Measurements from ENCODE around the gene MISP3.
"Not testable (repeated sequence)": the region's sequence is repeated elsewhere in the genome, so short reads cannot be mapped to it uniquely, and the experiment has no call there.

Gene MISP3

DNA sequence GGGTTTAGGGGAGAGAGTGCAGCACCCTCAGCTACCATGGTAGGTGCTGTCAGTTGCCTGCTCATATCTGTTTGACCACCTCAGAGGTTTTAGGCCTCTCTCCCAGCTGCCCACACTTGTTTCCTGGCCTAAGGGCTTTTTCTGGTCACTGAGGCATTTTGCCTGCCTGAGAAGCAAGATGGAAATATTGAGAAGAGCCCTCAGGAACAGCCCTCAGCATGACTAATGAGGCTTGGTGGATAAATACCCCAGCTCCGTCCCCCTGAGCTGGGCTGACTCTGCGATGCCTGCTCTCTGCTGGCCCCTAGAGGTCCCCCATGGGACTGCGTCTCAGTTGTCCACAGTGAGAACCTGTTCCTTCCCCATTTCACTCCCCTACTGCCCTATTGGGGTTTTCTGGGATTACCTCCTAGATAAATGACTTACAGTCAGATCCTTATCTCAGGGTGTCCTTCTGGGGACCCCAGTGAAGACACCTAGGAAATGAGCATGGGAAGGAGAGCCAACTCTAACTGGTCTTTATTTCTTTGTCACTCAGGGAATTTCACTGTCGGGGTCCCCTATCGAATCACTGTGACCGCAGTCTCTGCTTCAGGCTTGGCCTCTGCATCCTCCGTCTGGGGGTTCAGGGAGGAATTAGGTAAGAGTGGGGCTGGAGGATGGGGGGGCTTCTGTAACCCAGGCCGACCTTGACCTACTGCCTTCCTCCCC is 24.0 kb upstream of the MISP3 start:
- no peak for TF ChIP-seq JUND (IDR thresholded peaks at IDR 0.05; ENCODE audit: low read depth)
- in situ Hi-C loops (cut with HindIII; ENCODE audit: low pct_unique_long_range_greater_than_20kb, low sequenced_read_pairs): no loop called here

DNA sequence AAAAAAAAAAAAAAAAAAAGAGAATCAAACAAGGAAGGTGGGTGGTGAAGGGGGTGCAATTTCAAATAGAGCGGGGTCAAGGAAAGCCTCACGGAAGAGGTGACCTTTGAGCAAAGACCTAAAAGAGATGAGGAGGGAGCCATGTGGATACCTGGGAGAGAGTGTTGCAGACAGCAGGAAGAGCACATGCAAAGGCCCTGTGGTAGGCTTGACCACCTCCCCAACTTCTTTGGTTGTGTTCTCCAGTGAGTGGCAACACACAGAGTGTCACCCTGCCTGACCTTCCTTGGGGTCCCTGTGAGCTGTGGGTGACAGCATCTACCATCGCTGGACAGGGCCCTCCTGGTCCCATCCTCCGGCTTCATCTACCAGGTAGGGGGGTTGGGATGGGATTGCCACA is 22.1 kb upstream of the MISP3 start:
- in situ Hi-C loops (cut with HindIII; ENCODE audit: low pct_unique_long_range_greater_than_20kb, low sequenced_read_pairs): no loop called here
- TF ChIP-seq JUND (IDR thresholded peaks at IDR 0.05; ENCODE audit: low read depth): no peak
- DNase-seq (ENCODE audit: low read depth in 1 of 2, low spot score in 1 of 2): no peak

More for the DNA sequence above, 24.0 kb upstream of the MISP3 start:
- DNase-seq (ENCODE audit: low read depth in 1 of 2, low spot score in 1 of 2): peak; percentile 51 to 56

DNA sequence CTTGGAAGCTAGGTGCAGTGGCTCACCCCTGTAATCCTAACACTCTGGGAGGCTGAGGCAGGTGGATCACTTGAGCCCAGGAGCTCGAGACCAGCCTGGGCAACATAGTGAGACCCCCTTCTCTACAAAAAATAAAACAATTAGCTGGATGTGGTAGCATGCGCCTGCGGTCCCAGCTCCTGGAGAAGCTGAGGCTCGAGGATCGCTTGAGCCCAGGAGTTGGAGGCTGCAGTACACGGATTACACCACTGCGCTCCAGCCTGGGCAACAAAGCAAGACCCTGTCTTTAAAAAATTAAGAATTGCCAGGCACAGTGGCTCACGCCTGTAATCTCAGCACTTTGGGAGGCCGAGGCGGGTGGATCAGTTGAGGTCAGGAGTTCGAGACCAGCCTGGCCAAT is 21.6 kb upstream of the MISP3 start:
- DNase-seq (ENCODE audit: low read depth in 1 of 2, low spot score in 1 of 2); in situ Hi-C loops (cut with HindIII; ENCODE audit: low pct_unique_long_range_greater_than_20kb, low sequenced_read_pairs): not testable (repeated sequence)

DNA sequence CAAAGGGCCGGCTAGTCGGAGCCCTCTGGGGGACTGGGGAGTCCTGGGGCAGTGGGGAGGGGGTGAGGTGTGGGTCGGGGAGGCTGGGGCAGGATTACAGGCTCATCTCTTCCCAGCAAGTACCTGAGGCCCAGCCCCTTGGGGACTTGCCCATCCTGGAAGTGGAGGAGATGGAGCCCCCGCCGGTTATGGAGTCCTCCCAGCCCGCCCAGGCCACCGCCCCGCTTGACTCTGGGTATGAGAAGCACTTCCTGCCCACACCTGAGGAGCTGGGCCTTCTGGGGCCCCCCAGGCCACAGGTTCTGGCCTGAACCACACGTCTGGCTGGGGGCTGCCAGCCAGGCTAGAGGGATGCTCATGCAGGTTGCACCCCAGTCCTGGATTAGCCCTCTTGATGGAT is 20.6 kb upstream of the MISP3 start:
- in situ Hi-C loops (cut with HindIII; ENCODE audit: low pct_unique_long_range_greater_than_20kb, low sequenced_read_pairs): no loop called here
- DNase-seq (ENCODE audit: low read depth in 1 of 2, low spot score in 1 of 2): no peak
- no peak for TF ChIP-seq JUND (IDR thresholded peaks at IDR 0.05; ENCODE audit: low read depth)

DNA sequence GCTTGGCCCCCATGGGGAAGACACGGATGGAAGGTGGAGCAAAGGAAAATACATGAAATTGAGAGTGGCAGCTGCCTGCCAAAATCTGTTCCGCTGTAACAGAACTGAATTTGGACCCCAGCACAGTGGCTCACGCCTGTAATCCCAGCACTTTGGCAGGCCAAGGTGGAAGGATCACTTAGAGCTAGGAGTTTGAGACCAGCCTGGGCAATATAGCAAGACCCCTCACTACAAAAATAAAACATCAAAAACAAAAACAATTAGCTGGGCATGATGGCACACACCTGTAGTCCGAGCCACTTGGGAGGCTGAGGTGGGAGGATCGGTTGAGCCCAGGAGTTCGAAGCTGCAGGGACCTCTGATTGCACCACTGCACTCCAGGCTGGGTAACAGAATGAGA is 20.1 kb upstream of the MISP3 start:
- in situ Hi-C loops (cut with HindIII; ENCODE audit: low pct_unique_long_range_greater_than_20kb, low sequenced_read_pairs): no loop called here

DNA sequence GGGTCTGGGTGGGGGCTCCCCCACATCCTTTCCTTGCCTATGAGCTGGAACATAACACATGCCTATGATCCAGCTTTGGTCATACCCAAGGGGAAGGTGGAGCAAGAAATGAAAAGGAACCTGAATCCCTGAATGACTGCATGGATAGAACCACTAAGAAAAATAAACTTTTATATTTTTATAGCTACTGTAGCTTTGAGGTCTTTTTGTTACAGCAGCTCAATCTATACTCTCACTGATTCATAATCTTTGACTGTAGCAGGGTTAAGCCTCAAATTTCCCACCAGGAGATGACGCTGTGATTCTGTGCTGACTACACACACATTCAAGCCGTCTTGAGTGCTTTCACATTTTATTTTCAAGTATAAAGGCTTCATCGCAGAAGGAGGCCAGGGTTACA is 19.6 kb upstream of the MISP3 start:
- in situ Hi-C loops (cut with HindIII; ENCODE audit: low pct_unique_long_range_greater_than_20kb, low sequenced_read_pairs): no loop called here
- TF ChIP-seq JUND (IDR thresholded peaks at IDR 0.05; ENCODE audit: low read depth): no peak
- no peak for DNase-seq (ENCODE audit: low read depth in 1 of 2, low spot score in 1 of 2)

More for the DNA sequence above, 20.1 kb upstream of the MISP3 start:
- no peak for TF ChIP-seq JUND (IDR thresholded peaks at IDR 0.05; ENCODE audit: low read depth)
- no peak for DNase-seq (ENCODE audit: low read depth in 1 of 2, low spot score in 1 of 2)

DNA sequence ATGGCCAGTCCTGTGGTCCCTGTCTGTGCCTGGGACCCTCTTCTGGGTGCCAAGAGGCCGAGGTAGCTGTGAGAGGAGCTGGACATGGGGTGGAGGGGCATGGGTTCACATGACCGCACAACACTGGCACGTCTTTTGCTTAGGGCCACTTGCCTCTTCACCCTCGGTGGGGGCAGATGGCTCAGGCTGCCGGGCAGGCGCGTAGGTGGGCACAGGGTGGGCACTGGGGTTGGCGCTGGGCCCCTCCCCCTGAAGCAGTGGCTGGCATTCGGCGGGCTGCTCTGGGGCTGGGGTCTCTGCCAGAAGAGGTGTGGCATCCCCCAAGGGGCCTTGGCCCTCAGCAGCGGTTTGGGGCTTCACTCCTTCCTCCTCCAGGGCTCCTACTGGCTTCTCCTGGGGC is 19.1 kb upstream of the MISP3 start:
- in situ Hi-C loops (cut with HindIII; ENCODE audit: low pct_unique_long_range_greater_than_20kb, low sequenced_read_pairs): no loop called here
- no peak for DNase-seq (ENCODE audit: low read depth in 1 of 2, low spot score in 1 of 2)

DNA sequence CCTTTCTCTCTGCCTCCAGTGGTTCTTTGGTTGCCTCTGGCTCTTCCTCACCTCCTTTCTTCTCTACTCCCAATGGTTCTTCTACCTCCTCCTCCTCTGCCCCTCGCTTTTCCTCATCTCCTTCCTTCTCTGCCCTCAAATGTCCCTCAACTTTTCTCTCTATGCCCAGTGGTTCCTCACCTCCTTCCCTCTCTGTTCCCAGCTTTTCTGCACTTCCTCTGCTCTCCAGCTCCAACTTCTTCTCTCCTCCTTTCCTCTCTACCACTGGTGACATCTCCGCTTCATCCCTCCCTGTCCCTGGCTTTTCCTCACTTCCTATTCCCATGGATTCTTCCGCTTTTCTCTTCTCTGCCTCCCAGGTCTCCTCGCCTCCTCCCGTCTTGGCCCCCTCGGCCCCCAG is 18.5 kb upstream of the MISP3 start:
- no peak for TF ChIP-seq JUND (IDR thresholded peaks at IDR 0.05; ENCODE audit: low read depth)
- in situ Hi-C loops (cut with HindIII; ENCODE audit: low pct_unique_long_range_greater_than_20kb, low sequenced_read_pairs): no loop called here
- no peak for DNase-seq (ENCODE audit: low read depth in 1 of 2, low spot score in 1 of 2)

More for the DNA sequence above, 19.1 kb upstream of the MISP3 start:
- no peak for TF ChIP-seq JUND (IDR thresholded peaks at IDR 0.05; ENCODE audit: low read depth)

DNA sequence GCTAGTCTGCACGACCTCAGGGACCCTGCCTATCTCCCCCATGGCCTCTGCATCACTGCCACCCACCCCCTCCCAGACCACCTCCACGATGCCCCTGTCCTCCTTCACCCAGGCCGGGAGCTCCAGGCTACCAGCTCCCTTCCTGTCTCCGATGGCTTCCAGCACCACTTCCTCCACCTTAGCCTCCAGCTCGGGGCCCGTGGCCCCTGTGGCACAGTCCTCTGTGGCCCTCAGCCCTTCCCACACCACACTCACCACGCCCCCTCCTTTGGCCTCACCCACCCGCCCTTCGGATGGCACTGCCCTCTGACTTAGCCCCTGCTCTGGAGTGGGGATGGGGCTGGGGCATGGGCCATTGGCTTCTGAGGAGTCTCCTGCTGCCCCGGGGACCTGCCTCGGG is 17.9 kb upstream of the MISP3 start:
- in situ Hi-C loops (cut with HindIII; ENCODE audit: low pct_unique_long_range_greater_than_20kb, low sequenced_read_pairs): no loop called here
- no peak for DNase-seq (ENCODE audit: low read depth in 1 of 2, low spot score in 1 of 2)
- no peak for TF ChIP-seq JUND (IDR thresholded peaks at IDR 0.05; ENCODE audit: low read depth)

DNA sequence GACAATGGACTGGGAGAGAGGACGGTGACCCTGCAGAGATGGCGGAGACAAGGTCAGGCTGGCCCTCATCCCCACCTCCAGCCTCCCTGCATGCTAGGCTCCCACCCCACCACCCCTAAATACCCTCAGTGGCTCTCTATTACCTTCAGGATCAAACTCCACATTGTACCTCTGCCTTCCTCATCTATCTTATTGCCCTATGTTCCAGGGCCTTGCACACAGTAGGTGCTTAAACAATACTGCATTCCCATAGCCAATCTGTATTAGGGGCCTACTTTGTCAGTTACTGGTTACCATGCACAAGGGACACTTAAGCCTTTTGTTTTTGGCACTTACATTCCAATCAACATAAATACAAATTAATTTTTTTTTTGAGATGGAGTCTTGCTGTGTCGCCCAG is 17.2 kb upstream of the MISP3 start:
- TF ChIP-seq JUND (IDR thresholded peaks at IDR 0.05; ENCODE audit: low read depth): no peak
- no peak for DNase-seq (ENCODE audit: low read depth in 1 of 2, low spot score in 1 of 2)
- in situ Hi-C loops (cut with HindIII; ENCODE audit: low pct_unique_long_range_greater_than_20kb, low sequenced_read_pairs): no loop called here

DNA sequence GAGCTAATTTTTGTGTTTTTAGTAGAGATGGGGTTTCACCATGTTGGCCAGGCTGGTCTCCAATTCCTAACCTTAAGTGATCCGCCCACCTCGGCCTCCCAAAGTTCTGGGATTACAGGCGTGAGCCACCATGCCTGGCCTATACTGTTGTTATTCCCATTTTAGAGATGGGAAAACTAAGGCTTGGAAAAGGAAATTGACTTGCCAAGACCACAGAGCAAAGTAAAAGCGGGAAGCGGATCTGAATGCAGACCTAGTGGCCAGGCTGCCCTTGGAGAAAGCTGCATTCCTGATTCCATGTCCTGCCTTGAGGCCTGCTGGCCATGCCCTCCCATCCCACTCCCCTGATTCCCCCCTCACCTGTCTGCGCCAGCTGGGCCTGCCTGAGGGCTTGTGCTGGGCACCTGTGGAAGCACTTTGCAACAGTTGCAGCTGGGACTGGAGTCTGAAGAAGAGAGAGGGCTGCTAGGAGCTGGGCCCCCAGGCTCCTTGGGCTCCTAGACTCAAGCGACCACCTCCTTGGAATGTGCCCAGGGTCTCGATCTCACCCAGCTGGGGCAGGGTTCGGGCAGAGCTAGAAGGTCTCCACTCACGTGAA is 16.4 kb upstream of the MISP3 start:
- DNase-seq (ENCODE audit: low read depth in 1 of 2, low spot score in 1 of 2): no peak
- in situ Hi-C loops (cut with HindIII; ENCODE audit: low pct_unique_long_range_greater_than_20kb, low sequenced_read_pairs): no loop called here
- no peak for TF ChIP-seq JUND (IDR thresholded peaks at IDR 0.05; ENCODE audit: low read depth)

DNA sequence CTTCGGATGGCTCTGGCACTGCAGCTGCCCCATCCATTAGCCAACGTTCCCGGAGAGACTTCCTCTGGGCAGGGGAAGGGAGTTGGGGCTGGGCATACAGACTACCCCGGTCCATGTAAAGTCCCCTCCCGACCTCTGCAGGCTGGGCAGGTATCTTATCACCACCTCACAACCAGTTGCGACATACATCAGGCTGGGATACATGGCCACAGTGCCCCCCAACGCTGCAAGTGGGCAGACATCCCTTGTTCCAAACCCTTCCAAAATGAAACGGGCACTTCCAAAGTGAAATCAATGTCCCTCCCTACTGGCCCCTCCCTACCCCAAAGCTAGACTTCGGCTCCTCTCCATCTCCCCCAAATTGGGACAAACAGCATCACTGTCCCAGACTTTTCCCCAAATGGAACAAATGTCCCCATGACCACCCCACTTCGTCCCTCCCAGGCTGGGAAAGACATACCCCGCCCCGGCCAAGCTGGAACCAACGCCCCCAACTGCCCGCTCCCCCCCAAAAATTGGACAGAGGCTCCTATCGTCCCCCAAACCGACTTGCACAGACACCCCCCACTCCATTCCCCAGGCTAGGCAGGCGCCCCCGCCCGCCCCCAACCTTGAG is 15.7 kb upstream of the MISP3 start:
- no peak for TF ChIP-seq JUND (IDR thresholded peaks at IDR 0.05; ENCODE audit: low read depth)
- in situ Hi-C loops (cut with HindIII; ENCODE audit: low pct_unique_long_range_greater_than_20kb, low sequenced_read_pairs): no loop called here
- DNase-seq (ENCODE audit: low read depth in 1 of 2, low spot score in 1 of 2): no peak
